ENCODE results near the gene SMIM13.

SMIM13 gene

DNA sequence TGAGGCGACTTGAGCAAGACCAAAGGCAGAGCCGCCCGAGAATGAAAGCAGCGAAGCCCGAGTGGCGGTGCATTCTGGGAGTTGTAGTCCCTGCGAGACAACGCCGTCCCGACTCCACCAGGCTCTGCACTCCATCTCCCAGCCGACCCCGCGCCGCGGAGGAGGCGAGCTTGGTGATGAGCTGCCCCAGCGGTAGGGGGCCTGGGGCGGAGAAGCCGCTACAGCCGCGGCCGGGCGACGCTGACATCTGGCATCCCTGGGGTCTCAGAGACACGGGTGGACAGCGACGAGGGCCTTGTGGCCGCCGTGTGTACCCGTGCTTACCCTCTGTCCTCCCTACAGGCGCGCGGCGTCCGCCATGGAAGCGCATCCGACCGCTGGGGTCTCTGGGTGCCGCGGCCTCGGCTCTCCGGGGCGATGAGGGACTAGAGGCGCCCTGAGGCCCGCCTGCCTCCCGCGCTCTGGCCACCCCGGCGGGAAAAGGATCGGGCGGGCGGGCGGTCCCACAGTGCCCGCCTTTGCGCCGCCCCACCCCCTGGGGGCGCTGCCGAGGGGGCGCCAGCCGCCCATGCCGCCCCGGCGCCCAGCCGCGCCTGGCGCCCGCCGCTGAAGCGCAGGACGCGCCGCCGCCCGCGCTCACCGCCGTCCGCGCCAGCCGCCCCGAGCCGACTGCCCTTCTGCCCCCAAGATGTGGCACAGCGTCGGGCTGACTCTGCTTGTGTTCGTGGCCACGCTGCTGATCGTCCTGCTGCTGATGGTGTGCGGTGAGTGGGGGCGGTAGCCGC lies at the start of gene SMIM13:
Gene SMIM13 (plus strand): TSS at position 209 of the 785 bp plus-strand sequence. CDS start 480 bp downstream, at position 689.
- TF ChIP-seq CTCF (IDR thresholded peaks at IDR 0.05; ENCODE audit: borderline replicate concordance, insufficient read depth, low read depth, low read length) = peak; percentile 58
- peak within 1 kb of the TSS; percentile 86 for H3K4me3 ChIP-seq (ENCODE audit: low read depth, low read length)

GRCh38 chr6:11043961-11044711 lies 49.5 kb upstream of the SMIM13 start, which contains the start of gene ELOVL2:
Gene ELOVL2, minus strand, starts transcription at chr6:11044305. Its CDS starts 75 bp downstream, at chr6:11044230.
- peak within 1 kb of the TSS; percentile 53 for H3K4me3 ChIP-seq (ENCODE audit: low read depth, low read length)
- peak; percentile 84 for TF ChIP-seq CTCF (IDR thresholded peaks at IDR 0.05; ENCODE audit: borderline replicate concordance, insufficient read depth, low read depth, low read length)

- TF ChIP-seq CTCF (IDR thresholded peaks at IDR 0.05; ENCODE audit: borderline replicate concordance, insufficient read depth, low read depth, low read length) = no peak
- peak overlapping the region; percentile 53 for H3K4me3 ChIP-seq (ENCODE audit: low read depth, low read length)
Observed at GRCh38 chr6:11044712-11045167, 48.9 kb upstream of the SMIM13 start.

- no peak overlapping the region for H3K4me3 ChIP-seq (ENCODE audit: low read depth, low read length)
- no peak for TF ChIP-seq CTCF (IDR thresholded peaks at IDR 0.05; ENCODE audit: borderline replicate concordance, insufficient read depth, low read depth, low read length)
Observed at GRCh38 chr6:11050731-11051130, 42.9 kb upstream of the SMIM13 start.

GRCh38 chr6:11053307-11053706 lies 40.3 kb upstream of the SMIM13 start:
- no peak overlapping the region for H3K4me3 ChIP-seq (ENCODE audit: low read depth, low read length)
- TF ChIP-seq CTCF (IDR thresholded peaks at IDR 0.05; ENCODE audit: borderline replicate concordance, insufficient read depth, low read depth, low read length) = no peak

DNA sequence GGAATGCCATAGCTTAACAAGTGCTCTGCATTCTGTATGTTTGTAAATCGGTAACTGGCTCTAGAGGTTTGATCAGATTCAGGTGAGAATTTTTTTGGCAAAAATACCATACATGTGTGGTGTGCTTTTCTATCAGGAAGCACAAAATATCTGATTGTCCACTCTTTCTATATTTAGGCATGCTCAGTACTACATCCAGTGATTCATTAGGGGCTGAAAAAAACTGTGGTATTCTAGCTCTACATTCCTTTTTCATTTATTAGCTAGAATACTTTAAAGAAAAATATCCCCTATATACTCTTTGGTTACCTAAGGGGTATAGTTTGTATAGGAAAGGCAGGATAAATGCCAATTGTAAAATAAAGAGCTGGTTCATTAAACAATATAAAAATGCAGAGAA lies 38.9 kb upstream of the SMIM13 start:
- TF ChIP-seq CTCF (IDR thresholded peaks at IDR 0.05; ENCODE audit: borderline replicate concordance, insufficient read depth, low read depth, low read length) = no peak
- H3K4me3 ChIP-seq (ENCODE audit: low read depth, low read length) = no peak overlapping the region

Measured in GM12875 (cell line).